Stomach (tissue), 4 donors: ENCODE data around the gene KEL.

ENCODE experiments used
- POLR2A ChIP-seq, 4 donors: fragments of 450-650 bp; IDR thresholded peaks; one replicate each; pipeline ENCODE4 v1.6.1; 2016; ENCODE audit warnings: antibody characterized with exemption in 4 of 4, control low read depth in 2 of 4, mild to moderate bottlenecking in 1 of 4, moderate library complexity in 1 of 4
- TF ChIP-seq, protein P1 (sequence below), 7 experiments: fragments of 450-650 bp in 4 of 7; fragments of 200-600 bp in 3 of 7; sonication (generic) in 3 of 7; IDR thresholded peaks; one replicate each; pipeline ENCODE4 v1.5.1; 2016 to 2019; ENCODE audit warnings: antibody characterized with exemption in 7 of 7, control low read depth in 2 of 7, mild to moderate bottlenecking in 1 of 7

DNA sequence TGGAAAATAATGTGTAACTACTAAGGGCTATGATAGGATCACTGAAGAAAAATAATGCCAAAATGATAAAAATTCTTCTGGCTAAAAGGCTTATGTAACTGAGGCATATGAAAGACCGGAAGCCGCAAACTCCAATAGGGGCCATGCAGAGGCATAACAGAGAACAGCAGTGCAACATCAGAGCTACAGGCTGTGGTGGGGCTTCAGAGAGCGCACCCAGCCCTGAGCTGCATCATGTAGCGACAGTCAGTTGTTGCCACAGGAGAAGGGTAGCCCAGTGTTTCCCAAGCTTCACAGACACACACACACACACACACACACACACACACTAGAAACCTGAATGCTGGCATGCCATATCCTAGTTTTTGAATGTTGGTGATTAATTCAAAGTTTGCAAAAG is 13.6 kb downstream of the KEL start:
- TF ChIP-seq, protein P1, sequence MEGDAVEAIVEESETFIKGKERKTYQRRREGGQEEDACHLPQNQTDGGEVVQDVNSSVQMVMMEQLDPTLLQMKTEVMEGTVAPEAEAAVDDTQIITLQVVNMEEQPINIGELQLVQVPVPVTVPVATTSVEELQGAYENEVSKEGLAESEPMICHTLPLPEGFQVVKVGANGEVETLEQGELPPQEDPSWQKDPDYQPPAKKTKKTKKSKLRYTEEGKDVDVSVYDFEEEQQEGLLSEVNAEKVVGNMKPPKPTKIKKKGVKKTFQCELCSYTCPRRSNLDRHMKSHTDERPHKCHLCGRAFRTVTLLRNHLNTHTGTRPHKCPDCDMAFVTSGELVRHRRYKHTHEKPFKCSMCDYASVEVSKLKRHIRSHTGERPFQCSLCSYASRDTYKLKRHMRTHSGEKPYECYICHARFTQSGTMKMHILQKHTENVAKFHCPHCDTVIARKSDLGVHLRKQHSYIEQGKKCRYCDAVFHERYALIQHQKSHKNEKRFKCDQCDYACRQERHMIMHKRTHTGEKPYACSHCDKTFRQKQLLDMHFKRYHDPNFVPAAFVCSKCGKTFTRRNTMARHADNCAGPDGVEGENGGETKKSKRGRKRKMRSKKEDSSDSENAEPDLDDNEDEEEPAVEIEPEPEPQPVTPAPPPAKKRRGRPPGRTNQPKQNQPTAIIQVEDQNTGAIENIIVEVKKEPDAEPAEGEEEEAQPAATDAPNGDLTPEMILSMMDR (IDR thresholded peaks at IDR 0.05) = no peak
- TF ChIP-seq POLR2A (IDR thresholded peaks at IDR 0.05) = no peak
